Esophagus mucosa (tissue), 1 donor: ENCODE data around the gene PDSS2. TPM values are rescaled to one million over a fixed set of nuclear protein-coding genes. Genes with fewer than 3 reads are reported as not detected.
"Not testable (repeated sequence)": the region's sequence is repeated elsewhere in the genome, so short reads cannot be mapped to it uniquely, and the experiment has no call there.

Source experiments
- ATAC-seq: fragments of 200-7000 bp; cut with Tn5 transposase; one replicate; pipeline ENCODE4 v1.9.1; 2020
- total RNA-seq: library from RNA; stranded (reverse); gene quantifications from one replicate; pipeline ENCODE4 v1.2.4, GENCODE V29; 2023
- donor health status: DM: yes; HTN: yes; CAD: no.

The PDSS2 gene
- total RNA-seq, 1 donor from 2014 or later = 13.2 TPM

GRCh38 chr6:107209406-107210305 is 249.7 kb downstream of the PDSS2 start:
- ATAC-seq = no peak

- ATAC-seq = no peak
Observed at GRCh38 chr6:107207251-107207873, 252.0 kb downstream of the PDSS2 start.

DNA sequence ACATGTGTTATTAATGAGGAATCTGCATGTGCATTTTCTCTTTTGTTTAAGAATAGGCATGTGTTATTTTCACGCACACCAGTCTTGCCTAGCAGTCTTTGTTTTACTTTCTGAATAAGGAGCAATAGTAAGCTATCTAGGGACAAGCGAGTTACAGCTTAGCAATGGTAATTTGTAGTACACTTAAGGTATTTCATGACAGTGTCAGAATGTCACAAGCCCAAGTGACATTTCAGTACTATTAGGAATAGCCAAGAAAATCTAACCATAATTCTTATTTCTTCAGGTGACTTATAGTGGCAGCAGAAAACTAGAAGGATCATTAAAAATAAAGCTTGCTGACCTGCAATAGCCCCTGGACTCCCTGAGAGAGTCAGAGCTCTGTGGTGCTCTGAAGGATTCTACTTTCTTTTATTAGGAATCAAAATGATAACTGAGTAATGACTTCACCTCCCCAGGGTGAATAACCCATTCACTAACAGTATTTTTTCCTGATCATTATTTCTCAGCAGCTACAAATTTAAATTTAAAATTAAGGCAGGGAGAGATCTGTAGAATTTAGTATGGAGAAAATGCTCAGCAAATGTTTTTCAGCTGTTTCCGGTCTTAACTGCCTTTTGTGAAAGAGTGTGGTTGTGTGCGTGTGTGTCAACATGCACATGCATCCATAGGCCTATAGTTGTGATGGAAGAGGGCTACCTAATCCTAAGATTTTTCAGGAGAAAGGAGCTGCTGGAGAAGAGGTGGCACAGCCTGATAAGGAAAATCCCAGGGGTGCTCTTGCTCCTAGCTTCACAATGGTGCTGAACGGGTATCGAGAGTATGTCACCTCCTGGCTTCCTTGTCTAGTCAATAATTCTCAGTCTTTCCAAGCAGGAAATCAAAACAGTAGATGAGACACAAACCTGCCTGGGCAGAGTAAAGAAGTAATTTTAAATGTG is 254.0 kb downstream of the PDSS2 start:
- ATAC-seq = no peak

DNA sequence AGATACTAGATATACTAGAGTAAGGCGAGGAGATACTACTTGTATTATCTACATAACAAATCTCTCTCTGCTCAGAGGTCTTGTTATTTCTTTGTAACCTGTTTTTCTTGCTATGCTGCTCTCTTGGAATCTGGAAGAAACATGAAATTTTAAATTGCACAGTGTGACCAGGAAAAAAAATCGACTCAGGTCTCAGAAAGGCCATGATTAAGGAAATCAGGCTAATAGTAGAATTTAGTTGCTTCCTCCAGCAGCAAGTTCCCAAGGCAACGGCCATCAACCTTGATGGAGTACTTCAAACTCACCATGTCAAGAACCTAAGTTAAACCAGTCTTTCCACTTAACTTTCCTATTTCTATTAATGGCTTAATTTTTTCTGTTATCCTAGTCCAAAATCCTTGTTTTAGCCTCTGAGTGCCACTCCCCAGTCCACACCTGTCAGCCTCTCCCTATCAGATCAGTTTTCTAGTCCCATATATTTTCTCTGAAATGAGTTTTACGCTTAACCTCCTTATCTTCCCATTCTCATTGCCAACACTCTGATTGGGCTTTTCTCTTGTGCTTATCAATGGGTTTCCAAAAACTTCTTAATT is 256.4 kb downstream of the PDSS2 start:
- ATAC-seq = no peak

DNA sequence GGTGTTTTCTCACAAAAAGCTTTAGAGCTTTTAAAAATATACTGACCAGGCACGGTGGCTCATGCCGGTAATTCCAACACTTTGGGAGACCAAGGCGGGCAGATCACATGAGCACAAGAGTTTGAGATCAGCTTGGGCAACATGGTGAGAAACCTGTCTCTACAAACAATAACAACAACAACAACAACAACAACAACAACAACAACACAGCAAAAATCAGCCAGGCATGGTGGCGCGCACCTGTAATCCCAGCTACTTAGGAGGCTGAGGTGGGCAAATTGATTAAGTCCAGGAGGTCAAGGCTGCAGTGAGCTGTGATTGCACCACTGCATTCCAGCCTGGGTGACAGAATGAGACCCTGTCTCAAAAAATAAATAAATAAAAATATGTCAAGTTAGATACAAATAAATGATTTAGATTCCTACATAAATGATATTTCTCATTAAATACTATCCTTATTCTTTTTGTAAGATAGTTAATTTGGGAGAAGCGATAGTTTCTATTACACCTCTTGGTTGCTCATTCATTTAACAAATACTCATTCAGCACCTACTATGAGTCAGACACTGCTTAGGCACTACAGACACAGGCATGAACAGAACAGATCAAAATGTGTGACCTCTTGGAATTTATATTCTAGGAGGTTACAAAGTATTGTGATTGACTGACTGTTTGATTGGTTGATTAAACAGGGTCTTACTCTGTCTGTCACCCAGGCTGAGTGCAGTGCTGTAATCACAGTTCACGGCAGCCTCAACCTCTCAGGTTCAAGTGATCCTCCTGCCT is 260.5 kb downstream of the PDSS2 start:
- ATAC-seq = no peak

DNA sequence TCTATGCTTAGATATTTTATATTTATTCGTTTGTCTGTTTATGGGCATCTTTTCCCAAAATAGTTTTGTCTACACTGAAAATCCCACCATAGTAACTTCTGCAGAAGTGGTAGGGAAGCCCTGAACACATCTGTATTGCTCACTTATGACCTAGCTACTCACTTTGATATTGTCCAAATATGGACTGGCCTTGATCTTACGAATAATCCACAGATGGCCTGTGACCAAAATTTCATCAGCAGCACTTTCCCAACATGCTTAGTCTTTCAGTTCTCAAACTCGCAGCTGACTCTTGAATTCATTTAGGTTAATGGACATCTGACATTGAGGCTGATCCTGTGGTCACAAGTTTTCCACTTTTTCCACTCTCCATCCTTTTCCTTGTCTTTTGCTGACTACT is 263.2 kb downstream of the PDSS2 start:
- no peak for ATAC-seq

DNA sequence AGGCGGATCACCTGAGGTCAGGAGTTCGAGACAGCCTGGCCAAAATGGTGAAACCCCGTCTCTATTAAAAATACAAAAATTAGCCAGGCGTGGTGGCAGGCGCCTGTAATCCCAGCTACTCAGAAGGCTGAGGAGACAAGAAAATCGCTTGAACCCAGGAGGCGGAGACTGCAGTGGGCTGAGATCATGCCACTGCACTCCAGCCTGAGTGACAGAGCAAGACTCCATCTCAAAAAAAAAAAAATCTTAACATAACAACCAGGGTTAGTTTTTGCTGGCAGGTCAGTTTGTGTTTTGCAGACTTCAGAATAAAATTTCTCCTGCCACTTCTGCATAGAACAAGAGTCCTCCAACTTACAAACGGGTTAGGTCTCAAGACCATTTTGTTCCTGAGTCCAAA is 264.6 kb downstream of the PDSS2 start:
- ATAC-seq = not testable (repeated sequence)

GRCh38 chr6:107192830-107193229 is 266.5 kb downstream of the PDSS2 start:
- no peak for ATAC-seq

DNA sequence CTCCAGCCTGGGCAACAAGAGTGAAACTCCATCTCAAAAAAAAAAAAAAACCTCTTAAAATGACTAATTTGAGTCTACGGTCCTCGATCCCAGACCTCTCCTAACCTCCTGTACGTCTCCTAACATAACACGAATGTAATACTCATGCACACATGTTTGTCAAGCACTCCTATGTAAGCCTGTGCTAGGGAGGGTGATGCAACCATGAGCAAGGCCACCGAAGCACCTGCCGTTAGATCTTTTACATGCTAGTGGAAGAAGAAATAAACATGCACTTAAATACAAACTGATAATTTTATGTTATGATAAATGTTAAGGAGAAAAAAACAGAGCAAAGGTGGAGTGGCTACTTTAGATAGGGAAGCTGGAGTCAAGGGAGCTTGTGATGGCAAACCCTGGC is 271.7 kb downstream of the PDSS2 start:
- no peak for ATAC-seq

DNA sequence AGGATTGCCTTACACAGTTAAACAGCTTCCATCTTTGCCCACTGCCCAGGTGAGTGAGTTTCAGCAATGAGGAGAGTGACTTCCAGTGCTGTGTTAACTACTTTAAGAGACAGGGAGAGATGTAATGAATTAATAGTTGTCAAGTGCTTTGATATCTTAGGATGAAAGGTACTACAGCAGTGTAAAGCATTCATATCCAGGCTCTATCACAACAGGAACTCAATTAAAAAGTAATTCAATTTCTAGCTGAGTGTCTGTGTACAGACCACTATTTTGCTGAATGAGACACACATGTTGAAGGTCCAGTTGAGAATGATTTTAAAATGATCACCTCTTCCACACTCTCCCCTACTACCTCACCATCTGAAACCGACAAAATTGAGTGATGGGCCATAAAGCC is 273.3 kb downstream of the PDSS2 start:
- no peak for ATAC-seq

DNA sequence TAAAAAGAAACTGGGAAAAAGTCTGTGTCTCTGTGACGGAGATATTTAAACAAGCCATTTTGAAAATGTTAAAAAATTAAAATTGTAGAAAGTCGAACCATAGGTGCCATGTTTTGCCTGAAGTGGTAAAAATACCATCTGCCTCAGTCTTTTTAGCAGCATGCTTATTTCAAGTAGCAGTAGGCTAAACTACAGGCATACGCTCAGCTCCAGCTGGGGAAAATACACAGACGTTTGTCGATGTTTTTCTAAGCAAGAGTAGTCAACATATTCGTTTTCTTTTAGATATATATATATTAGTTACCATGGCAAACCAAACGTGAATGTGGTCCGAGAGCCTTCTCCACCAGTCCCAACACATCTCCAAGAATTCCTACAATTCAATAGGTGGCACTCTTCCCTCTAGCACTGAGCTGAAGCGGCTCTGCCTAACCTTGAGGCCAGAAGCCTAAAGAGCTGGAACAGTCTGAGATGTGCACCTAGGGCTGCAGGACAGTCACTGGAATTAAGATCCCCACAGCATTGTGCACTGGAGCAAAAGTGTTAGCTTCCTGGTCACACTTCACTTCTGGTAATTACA is 273.9 kb downstream of the PDSS2 start:
- peak; percentile 42 for ATAC-seq

GRCh38 chr6:107184435-107184834 is 274.9 kb downstream of the PDSS2 start:
- ATAC-seq = no peak

DNA sequence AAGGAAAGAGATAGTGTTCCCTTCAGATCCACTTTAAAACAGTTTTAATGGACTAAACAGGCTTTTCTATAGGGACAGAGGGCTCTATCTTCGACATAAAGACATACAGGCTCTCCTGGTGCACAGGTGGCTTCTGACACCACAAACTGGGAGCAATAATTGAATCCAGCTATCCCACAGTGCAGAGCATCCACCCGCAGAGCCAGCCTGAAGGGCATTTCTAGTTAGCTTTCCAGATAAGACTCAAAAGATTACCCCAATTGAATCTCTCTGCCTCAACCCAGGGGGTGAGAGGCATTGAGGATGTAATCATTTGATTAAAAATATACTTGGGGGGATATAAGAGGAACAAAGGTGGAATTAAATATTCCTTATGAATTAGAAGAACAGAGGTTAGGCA is 279.3 kb downstream of the PDSS2 start:
- ATAC-seq = no peak

- ATAC-seq = no peak
Observed at GRCh38 chr6:107179004-107179403, 280.4 kb downstream of the PDSS2 start.

- ATAC-seq = no peak
Observed at GRCh38 chr6:107173779-107174178, 285.6 kb downstream of the PDSS2 start.

DNA sequence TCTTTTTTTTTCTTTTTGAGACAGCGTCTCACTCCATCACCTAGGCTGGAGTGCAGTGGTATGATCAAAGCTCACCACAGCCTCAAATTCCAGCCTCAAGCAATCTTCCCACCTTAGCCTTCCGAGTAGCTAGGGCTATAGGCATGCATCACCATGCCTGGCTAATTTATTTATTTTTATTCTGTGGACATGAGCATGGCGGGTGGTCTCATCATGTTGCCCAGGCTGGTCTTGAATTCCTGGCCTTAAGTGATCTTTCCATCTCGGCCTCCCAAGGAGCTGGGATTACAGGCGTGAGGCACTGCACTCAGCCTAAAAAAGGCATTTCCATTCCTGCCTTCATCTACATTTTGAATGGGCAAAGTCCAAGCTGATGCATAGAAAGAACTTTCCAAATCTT is 287.9 kb downstream of the PDSS2 start:
- no peak for ATAC-seq

DNA sequence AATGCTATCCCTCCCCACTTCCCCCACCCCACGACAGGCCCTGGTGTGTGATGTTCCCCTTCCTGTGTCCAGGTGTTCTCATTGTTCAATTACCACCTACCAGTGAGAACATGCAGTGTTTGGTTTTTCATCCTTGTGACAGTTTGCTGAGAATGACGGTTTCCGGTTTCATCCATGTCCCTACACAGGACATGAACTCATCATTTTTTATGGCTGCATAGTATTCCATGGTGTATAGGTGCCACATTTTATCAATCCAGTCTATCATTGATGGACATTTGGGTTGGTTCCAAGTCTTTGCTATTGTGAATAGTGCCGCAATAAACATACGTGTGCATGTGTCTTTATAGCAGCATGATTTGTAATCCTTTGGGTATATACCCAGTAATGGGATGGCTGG is 295.1 kb downstream of the PDSS2 start:
- not testable (repeated sequence) for ATAC-seq

GRCh38 chr6:107161521-107161920 is 297.8 kb downstream of the PDSS2 start:
- no peak for ATAC-seq

DNA sequence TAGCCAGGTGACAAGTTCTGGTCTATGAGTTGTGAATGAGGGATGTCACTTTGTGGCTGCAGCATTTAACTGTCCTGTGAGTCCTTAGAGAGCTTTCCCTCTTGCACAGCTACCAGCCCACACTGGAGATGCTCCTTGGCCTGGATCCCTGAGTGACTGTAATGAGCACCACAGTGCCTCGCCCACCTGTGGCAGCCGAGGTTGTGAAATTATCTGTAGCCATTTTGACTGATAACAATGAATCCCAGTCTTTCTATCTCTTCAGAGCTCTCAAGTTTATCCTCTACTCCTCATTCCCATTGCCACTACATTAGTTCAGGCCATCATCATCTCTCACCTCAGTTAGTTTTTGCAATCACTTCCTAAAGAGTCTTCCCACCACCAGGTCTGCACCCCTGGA is 302.7 kb downstream of the PDSS2 start:
- ATAC-seq = no peak

DNA sequence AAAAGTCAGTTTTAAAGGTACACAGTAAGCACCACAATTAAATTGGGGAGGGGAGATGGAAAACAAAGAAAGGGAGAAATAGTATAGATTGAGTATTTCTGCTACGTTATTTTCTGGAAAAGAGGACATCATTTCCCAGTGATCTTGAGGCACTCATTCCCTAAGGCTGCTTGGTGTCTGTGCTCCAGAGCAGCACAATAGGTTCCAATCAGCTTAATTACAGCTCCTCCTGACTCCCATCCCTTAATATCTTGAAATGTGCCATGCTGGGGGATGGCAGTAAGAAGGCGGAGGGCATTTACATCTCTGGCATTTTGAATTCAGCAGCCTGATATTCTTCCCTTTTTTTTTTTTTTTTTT is 304.6 kb downstream of the PDSS2 start:
- ATAC-seq = no peak

- no peak for ATAC-seq
Observed at GRCh38 chr6:107154131-107154800, 305.1 kb downstream of the PDSS2 start.
